Measurements from ENCODE around the gene TANGO6.

TANGO6 gene

GRCh38 chr16:69077251-69077650 is 233.9 kb downstream of the TANGO6 start:
- Histone ChIP-seq H3K9ac (ENCODE audit: low read length in 2 of 2) (no peak overlapping the region), H3K4me3 (ENCODE audit: low read length in 2 of 2) (no peak overlapping the region), H3K36me3 (ENCODE audit: control insufficient read depth in 2 of 2, insufficient read depth in 2 of 2, low read length in 2 of 2) (no peaks in the 10 kb centered on the region), H3K27me3 (ENCODE audit: control insufficient read depth in 1 of 2, insufficient read depth in 2 of 2, low read length in 2 of 2) (no peaks in the 10 kb centered on the region), H3K9me3 (ENCODE audit: control insufficient read depth in 2 of 2, low read length in 2 of 2) (no peaks in the 10 kb centered on the region), H3K27ac (ENCODE audit: low read length) (no peak overlapping the region), H3K4me1 (ENCODE audit: control insufficient read depth, insufficient read depth, low read length) (no peaks in the 10 kb centered on the region)

- Histone ChIP-seq H3K27me3 (ENCODE audit: control insufficient read depth in 1 of 2, insufficient read depth in 2 of 2, low read length in 2 of 2) (no peaks in the 10 kb centered on the region), H3K4me1 (ENCODE audit: control insufficient read depth, insufficient read depth, low read length) (no peaks in the 10 kb centered on the region), H3K27ac (ENCODE audit: low read length) (no peak overlapping the region), H3K4me3 (ENCODE audit: low read length in 2 of 2) (no peak overlapping the region), H3K36me3 (ENCODE audit: control insufficient read depth in 2 of 2, insufficient read depth in 2 of 2, low read length in 2 of 2) (no peaks in the 10 kb centered on the region), H3K9me3 (ENCODE audit: control insufficient read depth in 2 of 2, low read length in 2 of 2) (no peaks in the 10 kb centered on the region), H3K9ac (ENCODE audit: low read length in 2 of 2) (no peak overlapping the region)
Measured at GRCh38 chr16:69078073-69078472, 234.7 kb downstream of the TANGO6 start.

GRCh38 chr16:69079697-69080096 is 236.4 kb downstream of the TANGO6 start:
- Histone ChIP-seq H3K4me3 (ENCODE audit: low read length in 2 of 2) (no peak overlapping the region), H3K4me1 (ENCODE audit: control insufficient read depth, insufficient read depth, low read length) (no peaks in the 10 kb centered on the region), H3K9me3 (ENCODE audit: control insufficient read depth in 2 of 2, low read length in 2 of 2) (no peaks in the 10 kb centered on the region), H3K36me3 (ENCODE audit: control insufficient read depth in 2 of 2, insufficient read depth in 2 of 2, low read length in 2 of 2) (peaks cover 0 to 9% of the 10 kb centered on the region in 2 donors), H3K27me3 (ENCODE audit: control insufficient read depth in 1 of 2, insufficient read depth in 2 of 2, low read length in 2 of 2) (no peaks in the 10 kb centered on the region), H3K27ac (ENCODE audit: low read length) (no peak overlapping the region), H3K9ac (ENCODE audit: low read length in 2 of 2) (no peak overlapping the region)

GRCh38 chr16:69083306-69083941 is 240.1 kb downstream of the TANGO6 start:
- Histone ChIP-seq H3K27me3 (ENCODE audit: control insufficient read depth in 1 of 2, insufficient read depth in 2 of 2, low read length in 2 of 2) (no peaks in the 10 kb centered on the region), H3K9ac (ENCODE audit: low read length in 2 of 2) (no peak overlapping the region), H3K9me3 (ENCODE audit: control insufficient read depth in 2 of 2, low read length in 2 of 2) (no peaks in the 10 kb centered on the region), H3K4me3 (ENCODE audit: low read length in 2 of 2) (no peak overlapping the region), H3K27ac (ENCODE audit: low read length) (no peak overlapping the region), H3K36me3 (ENCODE audit: control insufficient read depth in 2 of 2, insufficient read depth in 2 of 2, low read length in 2 of 2) (peaks cover 0 to 12% of the 10 kb centered on the region in 2 donors), H3K4me1 (ENCODE audit: control insufficient read depth, insufficient read depth, low read length) (no peaks in the 10 kb centered on the region)

- no peak overlapping the region for H3K4me3 ChIP-seq (ENCODE audit: low read length in 2 of 2)
Measured at GRCh38 chr16:69084289-69084688, 241.0 kb downstream of the TANGO6 start.

GRCh38 chr16:69085032-69085695 is 241.8 kb downstream of the TANGO6 start:
- H3K9me3 ChIP-seq (ENCODE audit: control insufficient read depth in 2 of 2, low read length in 2 of 2) = no peaks in the 10 kb centered on the region
- no peaks in the 10 kb centered on the region for H3K27me3 ChIP-seq (ENCODE audit: control insufficient read depth in 1 of 2, insufficient read depth in 2 of 2, low read length in 2 of 2)
- H3K27ac ChIP-seq (ENCODE audit: low read length) = no peak overlapping the region

More at GRCh38 chr16:69084289-69084688, 241.0 kb downstream of the TANGO6 start:
- no peaks in the 10 kb centered on the region for H3K4me1 ChIP-seq (ENCODE audit: control insufficient read depth, insufficient read depth, low read length)
- peaks cover 0 to 12% of the 10 kb centered on the region in 2 donors for H3K36me3 ChIP-seq (ENCODE audit: control insufficient read depth in 2 of 2, insufficient read depth in 2 of 2, low read length in 2 of 2)
- H3K9me3 ChIP-seq (ENCODE audit: control insufficient read depth in 2 of 2, low read length in 2 of 2) = no peaks in the 10 kb centered on the region
- no peak overlapping the region for H3K27ac ChIP-seq (ENCODE audit: low read length)
- H3K9ac ChIP-seq (ENCODE audit: low read length in 2 of 2) = no peak overlapping the region
- no peaks in the 10 kb centered on the region for H3K27me3 ChIP-seq (ENCODE audit: control insufficient read depth in 1 of 2, insufficient read depth in 2 of 2, low read length in 2 of 2)

GRCh38 chr16:69087161-69087581 is 243.8 kb downstream of the TANGO6 start:
- no peak overlapping the region for H3K4me3 ChIP-seq (ENCODE audit: low read length in 2 of 2)
- H3K27me3 ChIP-seq (ENCODE audit: control insufficient read depth in 1 of 2, insufficient read depth in 2 of 2, low read length in 2 of 2) = no peaks in the 10 kb centered on the region
- H3K9ac ChIP-seq (ENCODE audit: low read length in 2 of 2) = no peak overlapping the region
- no peaks in the 10 kb centered on the region for H3K4me1 ChIP-seq (ENCODE audit: control insufficient read depth, insufficient read depth, low read length)
- H3K27ac ChIP-seq (ENCODE audit: low read length) = no peak overlapping the region
- no peaks in the 10 kb centered on the region for H3K9me3 ChIP-seq (ENCODE audit: control insufficient read depth in 2 of 2, low read length in 2 of 2)
- peaks cover 0 to 12% of the 10 kb centered on the region in 2 donors for H3K36me3 ChIP-seq (ENCODE audit: control insufficient read depth in 2 of 2, insufficient read depth in 2 of 2, low read length in 2 of 2)

More at GRCh38 chr16:69085032-69085695, 241.8 kb downstream of the TANGO6 start:
- Histone ChIP-seq H3K36me3 (ENCODE audit: control insufficient read depth in 2 of 2, insufficient read depth in 2 of 2, low read length in 2 of 2) (peaks cover 0 to 12% of the 10 kb centered on the region in 2 donors), H3K4me3 (ENCODE audit: low read length in 2 of 2) (no peak overlapping the region), H3K4me1 (ENCODE audit: control insufficient read depth, insufficient read depth, low read length) (no peaks in the 10 kb centered on the region), H3K9ac (ENCODE audit: low read length in 2 of 2) (no peak overlapping the region)

GRCh38 chr16:69088684-69089083 is 245.4 kb downstream of the TANGO6 start:
- no peaks in the 10 kb centered on the region for H3K9me3 ChIP-seq (ENCODE audit: control insufficient read depth in 2 of 2, low read length in 2 of 2)
- no peak overlapping the region for H3K9ac ChIP-seq (ENCODE audit: low read length in 2 of 2)
- no peaks in the 10 kb centered on the region for H3K27me3 ChIP-seq (ENCODE audit: control insufficient read depth in 1 of 2, insufficient read depth in 2 of 2, low read length in 2 of 2)
- H3K4me1 ChIP-seq (ENCODE audit: control insufficient read depth, insufficient read depth, low read length) = no peaks in the 10 kb centered on the region
- H3K4me3 ChIP-seq (ENCODE audit: low read length in 2 of 2) = no peak overlapping the region
- H3K36me3 ChIP-seq (ENCODE audit: control insufficient read depth in 2 of 2, insufficient read depth in 2 of 2, low read length in 2 of 2) = peaks cover 0 to 7% of the 10 kb centered on the region in 2 donors
- no peak overlapping the region for H3K27ac ChIP-seq (ENCODE audit: low read length)

GRCh38 chr16:69089091-69089910 is 246.0 kb downstream of the TANGO6 start:
- Histone ChIP-seq H3K27ac (ENCODE audit: low read length) (no peak overlapping the region), H3K4me1 (ENCODE audit: control insufficient read depth, insufficient read depth, low read length) (no peaks in the 10 kb centered on the region), H3K27me3 (ENCODE audit: control insufficient read depth in 1 of 2, insufficient read depth in 2 of 2, low read length in 2 of 2) (no peaks in the 10 kb centered on the region), H3K9ac (ENCODE audit: low read length in 2 of 2) (no peak overlapping the region), H3K9me3 (ENCODE audit: control insufficient read depth in 2 of 2, low read length in 2 of 2) (no peaks in the 10 kb centered on the region), H3K4me3 (ENCODE audit: low read length in 2 of 2) (no peak overlapping the region), H3K36me3 (ENCODE audit: control insufficient read depth in 2 of 2, insufficient read depth in 2 of 2, low read length in 2 of 2) (peaks cover 0 to 4% of the 10 kb centered on the region in 2 donors)

- Histone ChIP-seq H3K4me3 (ENCODE audit: low read length in 2 of 2) (no peak overlapping the region), H3K4me1 (ENCODE audit: control insufficient read depth, insufficient read depth, low read length) (no peaks in the 10 kb centered on the region), H3K9ac (ENCODE audit: low read length in 2 of 2) (no peak overlapping the region), H3K36me3 (ENCODE audit: control insufficient read depth in 2 of 2, insufficient read depth in 2 of 2, low read length in 2 of 2) (no peaks in the 10 kb centered on the region), H3K27ac (ENCODE audit: low read length) (no peak overlapping the region), H3K9me3 (ENCODE audit: control insufficient read depth in 2 of 2, low read length in 2 of 2) (no peaks in the 10 kb centered on the region), H3K27me3 (ENCODE audit: control insufficient read depth in 1 of 2, insufficient read depth in 2 of 2, low read length in 2 of 2) (no peaks in the 10 kb centered on the region)
Measured at GRCh38 chr16:69093974-69094373, 250.6 kb downstream of the TANGO6 start.
